Measurements from ENCODE around the gene SLC25A34.

Gene SLC25A34

GRCh38 chr1:15727866-15728534, 8.1 kb upstream of the SLC25A34 start:
- no peak overlapping the region for H2AFZ ChIP-seq (ENCODE audit: low read depth, low read length)
- H3K27me3 ChIP-seq (ENCODE audit: control insufficient read depth in 1 of 2, insufficient read depth in 1 of 2, low read length in 2 of 2): no peaks in the 10 kb centered on the region
- H3K4me1 ChIP-seq (ENCODE audit: control insufficient read depth, insufficient read depth, low read depth, low read length): peaks cover 5% of the 10 kb centered on the region
- no peak overlapping the region for H3K4me2 ChIP-seq (ENCODE audit: low read length, poor library complexity, severe bottlenecking)
- H3K9ac ChIP-seq (ENCODE audit: low read length): no peak overlapping the region
- DNase-seq: no peak
- H3K14ac ChIP-seq (ENCODE audit: low read length in 2 of 2): no peak overlapping the region
- H2BK12ac ChIP-seq (ENCODE audit: low read length in 2 of 2): no peak overlapping the region
- no peak overlapping the region for H3K18ac ChIP-seq (ENCODE audit: low read depth in 1 of 2, low read length in 2 of 2)
- H3K4ac ChIP-seq (ENCODE audit: low read depth in 1 of 2, low read length in 2 of 2): no peak overlapping the region
- peaks cover 89 to 93% of the 10 kb centered on the region in 2 experiments for H3K36me3 ChIP-seq (ENCODE audit: control insufficient read depth in 1 of 2, insufficient read depth in 2 of 2, low read depth in 1 of 2, low read length in 2 of 2)
- no peak overlapping the region for H3K27ac ChIP-seq (ENCODE audit: low read length, poor library complexity, severe bottlenecking)
- H2BK5ac ChIP-seq (ENCODE audit: low read depth, low read length, poor library complexity, severe bottlenecking): no peak overlapping the region
- no peak overlapping the region for H4K8ac ChIP-seq (ENCODE audit: low read length)
- no peaks in the 10 kb centered on the region for H3K9me3 ChIP-seq (ENCODE audit: control insufficient read depth, low read length)
- peaks cover 3% of the 10 kb centered on the region for H3K79me1 ChIP-seq (replicated peaks; ENCODE audit: low read length, poor library complexity, severe bottlenecking)
- no peak overlapping the region for H2AK5ac ChIP-seq (ENCODE audit: low read length, severe bottlenecking)
- H2BK120ac ChIP-seq (ENCODE audit: low read depth, low read length): no peak overlapping the region
- H2BK15ac ChIP-seq (ENCODE audit: low read depth, poor library complexity, severe bottlenecking): no peak overlapping the region
- H3K23ac ChIP-seq (ENCODE audit: low read length in 2 of 2): no peak overlapping the region
- no peak overlapping the region for H3K4me3 ChIP-seq (ENCODE audit: insufficient read depth in 1 of 2, low read depth in 1 of 2, low read length in 2 of 2)
- H4K91ac ChIP-seq (ENCODE audit: low read length): no peak overlapping the region
- WGBS: 95% methylated on average over 23 of the region's 23 CpGs

DNA sequence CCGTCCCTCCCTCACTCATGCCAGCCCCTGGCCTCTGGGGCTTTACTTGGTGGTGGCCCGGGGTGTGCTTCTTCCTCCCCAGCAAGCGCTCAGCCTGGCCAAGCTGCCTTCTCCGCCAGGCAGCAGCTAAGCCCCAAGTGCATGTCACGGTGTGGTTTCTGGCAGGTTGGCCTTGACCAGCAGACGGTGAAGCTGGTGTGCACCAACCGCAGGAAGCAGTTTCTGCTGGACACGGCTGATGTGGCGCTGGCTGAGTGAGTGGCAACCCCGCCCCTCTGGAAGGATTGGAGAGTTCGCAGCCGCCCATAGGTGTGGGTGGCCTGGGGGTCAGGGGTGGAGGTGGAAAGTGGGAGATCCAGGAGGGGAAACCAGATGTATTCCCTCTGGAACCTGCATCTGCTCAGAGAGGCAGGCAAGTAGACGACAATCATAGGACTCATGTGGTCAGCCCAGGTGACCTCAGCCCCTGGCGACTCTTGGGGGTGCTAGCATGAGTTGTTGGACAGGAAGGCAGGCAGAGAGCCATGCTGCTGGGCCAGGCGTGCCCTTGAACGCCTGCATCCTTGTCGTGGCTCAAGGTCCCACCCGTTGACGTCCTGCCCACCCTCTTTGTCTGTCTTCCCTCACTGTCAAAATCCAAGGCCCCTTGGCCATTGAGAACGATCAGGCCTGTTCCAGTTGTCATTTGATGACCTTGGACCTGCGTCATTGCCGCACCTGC, 7.0 kb upstream of the SLC25A34 start:
- Histone ChIP-seq H3K27ac (ENCODE audit: low read length, poor library complexity, severe bottlenecking) (no peak overlapping the region), H3K4me1 (ENCODE audit: control insufficient read depth, insufficient read depth, low read depth, low read length) (peaks cover 2% of the 10 kb centered on the region), H3K14ac (ENCODE audit: low read length in 2 of 2) (no peak overlapping the region), H2BK5ac (ENCODE audit: low read depth, low read length, poor library complexity, severe bottlenecking) (no peak overlapping the region), H3K36me3 (ENCODE audit: control insufficient read depth in 1 of 2, insufficient read depth in 2 of 2, low read depth in 1 of 2, low read length in 2 of 2) (peaks cover 93 to 95% of the 10 kb centered on the region in 2 experiments), H3K79me1 (replicated peaks; ENCODE audit: low read length, poor library complexity, severe bottlenecking) (peaks cover 3% of the 10 kb centered on the region), H2BK120ac (ENCODE audit: low read depth, low read length) (no peak overlapping the region), H3K27me3 (ENCODE audit: control insufficient read depth in 1 of 2, insufficient read depth in 1 of 2, low read length in 2 of 2) (no peaks in the 10 kb centered on the region), H3K4me3 (ENCODE audit: insufficient read depth in 1 of 2, low read depth in 1 of 2, low read length in 2 of 2) (no peak overlapping the region), H2BK12ac (ENCODE audit: low read length in 2 of 2) (no peak overlapping the region), H2AK5ac (ENCODE audit: low read length, severe bottlenecking) (no peak overlapping the region), H3K18ac (ENCODE audit: low read depth in 1 of 2, low read length in 2 of 2) (no peak overlapping the region), H2AFZ (ENCODE audit: low read depth, low read length) (no peak overlapping the region), H3K4me2 (ENCODE audit: low read length, poor library complexity, severe bottlenecking) (no peak overlapping the region), H3K9me3 (ENCODE audit: control insufficient read depth, low read length) (no peaks in the 10 kb centered on the region), H4K91ac (ENCODE audit: low read length) (no peak overlapping the region), H2BK15ac (ENCODE audit: low read depth, poor library complexity, severe bottlenecking) (no peak overlapping the region), H3K4ac (ENCODE audit: low read depth in 1 of 2, low read length in 2 of 2) (no peak overlapping the region), H4K8ac (ENCODE audit: low read length) (no peak overlapping the region), H3K9ac (ENCODE audit: low read length) (no peak overlapping the region), H3K23ac (ENCODE audit: low read length in 2 of 2) (no peak overlapping the region)
- 94% methylated on average over 22 of the region's 22 CpGs for WGBS
- no peak for DNase-seq

DNA sequence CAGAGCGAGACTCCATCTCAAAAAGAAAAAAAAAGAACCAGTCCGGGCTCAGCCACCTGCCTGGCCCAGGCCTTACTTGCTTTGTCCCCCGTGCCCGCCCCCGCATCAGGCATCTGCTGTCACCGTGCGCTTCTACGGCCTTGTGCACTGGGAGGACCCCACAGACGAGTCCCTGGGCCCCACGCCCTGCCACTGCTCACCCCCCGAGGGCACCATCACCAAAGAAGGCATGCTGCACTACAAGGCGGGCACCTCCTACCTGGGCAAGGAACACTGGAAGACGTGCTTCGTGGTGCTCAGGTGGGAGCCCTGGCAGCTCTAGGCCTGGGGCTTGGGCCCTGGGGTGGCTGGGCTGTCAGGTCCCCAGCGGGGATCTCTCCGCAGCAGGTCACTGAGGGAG, 5.6 kb upstream of the SLC25A34 start:
- Histone ChIP-seq H3K9ac (ENCODE audit: low read length) (no peak overlapping the region), H2BK120ac (ENCODE audit: low read depth, low read length) (no peak overlapping the region), H2BK5ac (ENCODE audit: low read depth, low read length, poor library complexity, severe bottlenecking) (no peak overlapping the region), H2BK15ac (ENCODE audit: low read depth, poor library complexity, severe bottlenecking) (no peak overlapping the region), H3K79me1 (replicated peaks; ENCODE audit: low read length, poor library complexity, severe bottlenecking) (peaks cover 3% of the 10 kb centered on the region), H2AFZ (ENCODE audit: low read depth, low read length) (no peak overlapping the region), H2BK12ac (ENCODE audit: low read length in 2 of 2) (no peak overlapping the region), H3K27me3 (ENCODE audit: control insufficient read depth in 1 of 2, insufficient read depth in 1 of 2, low read length in 2 of 2) (no peaks in the 10 kb centered on the region), H3K36me3 (ENCODE audit: control insufficient read depth in 1 of 2, insufficient read depth in 2 of 2, low read depth in 1 of 2, low read length in 2 of 2) (peaks cover 96 to 100% of the 10 kb centered on the region in 2 experiments), H3K18ac (ENCODE audit: low read depth in 1 of 2, low read length in 2 of 2) (no peak overlapping the region), H2AK5ac (ENCODE audit: low read length, severe bottlenecking) (no peak overlapping the region), H3K4me2 (ENCODE audit: low read length, poor library complexity, severe bottlenecking) (no peak overlapping the region), H3K23ac (ENCODE audit: low read length in 2 of 2) (no peak overlapping the region), H3K14ac (ENCODE audit: low read length in 2 of 2) (no peak overlapping the region), H3K27ac (ENCODE audit: low read length, poor library complexity, severe bottlenecking) (no peak overlapping the region), H3K4me1 (ENCODE audit: control insufficient read depth, insufficient read depth, low read depth, low read length) (peaks cover 4% of the 10 kb centered on the region), H4K91ac (ENCODE audit: low read length) (no peak overlapping the region), H3K4me3 (ENCODE audit: insufficient read depth in 1 of 2, low read depth in 1 of 2, low read length in 2 of 2) (no peak overlapping the region), H3K4ac (ENCODE audit: low read depth in 1 of 2, low read length in 2 of 2) (no peak overlapping the region), H3K9me3 (ENCODE audit: control insufficient read depth, low read length) (no peaks in the 10 kb centered on the region), H4K8ac (ENCODE audit: low read length) (no peak overlapping the region)
- DNase-seq: no peak
- WGBS: 98% methylated on average over 16 of the region's 16 CpGs

DNA sequence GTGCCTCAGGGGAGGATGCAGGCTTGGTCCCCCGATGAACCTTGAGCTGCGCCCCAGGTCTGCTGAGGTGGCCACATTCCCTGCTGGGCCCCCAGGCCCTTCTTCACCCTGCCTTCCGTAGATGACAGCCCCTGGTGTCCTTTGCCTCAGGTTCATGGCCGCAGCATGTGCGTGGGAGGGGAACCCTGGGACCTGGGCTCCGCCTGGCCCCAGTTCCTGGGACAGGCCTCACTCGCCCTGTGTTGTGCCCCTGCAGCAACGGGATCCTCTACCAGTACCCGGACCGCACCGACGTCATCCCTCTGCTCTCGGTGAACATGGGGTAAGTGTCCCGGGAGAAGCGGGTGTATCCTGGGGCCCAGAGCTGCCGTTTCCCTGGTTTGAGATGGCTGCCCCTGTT, 5.1 kb upstream of the SLC25A34 start:
- Histone ChIP-seq H4K91ac (ENCODE audit: low read length) (no peak overlapping the region), H3K4me2 (ENCODE audit: low read length, poor library complexity, severe bottlenecking) (no peak overlapping the region), H3K79me1 (replicated peaks; ENCODE audit: low read length, poor library complexity, severe bottlenecking) (peaks cover 2% of the 10 kb centered on the region), H3K27ac (ENCODE audit: low read length, poor library complexity, severe bottlenecking) (no peak overlapping the region), H3K9me3 (ENCODE audit: control insufficient read depth, low read length) (no peaks in the 10 kb centered on the region), H2AK5ac (ENCODE audit: low read length, severe bottlenecking) (no peak overlapping the region), H3K9ac (ENCODE audit: low read length) (no peak overlapping the region), H3K27me3 (ENCODE audit: control insufficient read depth in 1 of 2, insufficient read depth in 1 of 2, low read length in 2 of 2) (no peaks in the 10 kb centered on the region), H2BK120ac (ENCODE audit: low read depth, low read length) (no peak overlapping the region), H3K14ac (ENCODE audit: low read length in 2 of 2) (no peak overlapping the region), H3K4me3 (ENCODE audit: insufficient read depth in 1 of 2, low read depth in 1 of 2, low read length in 2 of 2) (no peak overlapping the region), H3K36me3 (ENCODE audit: control insufficient read depth in 1 of 2, insufficient read depth in 2 of 2, low read depth in 1 of 2, low read length in 2 of 2) (peaks cover 93 to 100% of the 10 kb centered on the region in 2 experiments), H3K4me1 (ENCODE audit: control insufficient read depth, insufficient read depth, low read depth, low read length) (peaks cover 5% of the 10 kb centered on the region), H2BK5ac (ENCODE audit: low read depth, low read length, poor library complexity, severe bottlenecking) (no peak overlapping the region), H2BK15ac (ENCODE audit: low read depth, poor library complexity, severe bottlenecking) (no peak overlapping the region), H3K23ac (ENCODE audit: low read length in 2 of 2) (no peak overlapping the region), H2BK12ac (ENCODE audit: low read length in 2 of 2) (no peak overlapping the region), H2AFZ (ENCODE audit: low read depth, low read length) (no peak overlapping the region), H3K18ac (ENCODE audit: low read depth in 1 of 2, low read length in 2 of 2) (no peak overlapping the region), H4K8ac (ENCODE audit: low read length) (no peak overlapping the region), H3K4ac (ENCODE audit: low read depth in 1 of 2, low read length in 2 of 2) (no peak overlapping the region)
- DNase-seq: no peak
- WGBS: 96% methylated on average over 15 of the region's 16 CpGs

All from mesenchymal stem cell (in vitro differentiated cells and primary cell).